ENCODE measurements around the gene ARHGEF1. TPM values are rescaled to one million over a fixed set of nuclear protein-coding genes. Genes with fewer than 3 reads are reported as not detected.

ARHGEF1 gene
- total RNA-seq, 1 donor from 2014 or later = 73.1 TPM

GRCh38 chr19:41871573-41872383 is 11.2 kb upstream of the ARHGEF1 start:
- Histone ChIP-seq H3K4me3 (ENCODE audit: insufficient read depth, low read depth, low read length) (no peak overlapping the region), H3K27me3 (ENCODE audit: insufficient read depth, low read length) (no peaks in the 10 kb centered on the region), H3K4me1 (ENCODE audit: insufficient read depth, low read length) (no peaks in the 10 kb centered on the region), H3K4me2 (ENCODE audit: low read length) (no peak overlapping the region), H3K9me3 (ENCODE audit: insufficient read depth, low read depth, low read length) (no peaks in the 10 kb centered on the region), H3K27ac (ENCODE audit: low read depth, low read length) (no peak overlapping the region), H3K36me3 (ENCODE audit: insufficient read depth, low read length) (peaks cover 47% of the 10 kb centered on the region), H3K9ac (ENCODE audit: low read length) (no peak overlapping the region), H3K79me2 (ENCODE audit: insufficient read depth, low read length) (peaks cover 28% of the 10 kb centered on the region), H4K20me1 (ENCODE audit: insufficient read depth, low read length) (peaks cover 62% of the 10 kb centered on the region), H2AFZ (ENCODE audit: low read depth, low read length) (no peak overlapping the region)
- H3K9me3 Mint-ChIP-seq (ENCODE audit: unreplicated experiment) = no peaks in the 10 kb centered on the region
- peaks cover 8% of the 10 kb centered on the region for H3K36me3 Mint-ChIP-seq (ENCODE audit: low read depth, unreplicated experiment)
- no peaks in the 10 kb centered on the region for H3K27me3 Mint-ChIP-seq (ENCODE audit: low read depth, unreplicated experiment)
- TF ChIP-seq EZH2 (IDR thresholded peaks at IDR 0.05; ENCODE audit: insufficient read depth, low read length) = no peak
- TF ChIP-seq CTCF (IDR thresholded peaks at IDR 0.05; ENCODE audit: insufficient read depth, low read depth, low read length) = no peak
- H3K4me1 Mint-ChIP-seq (ENCODE audit: low read depth, unreplicated experiment) = peaks cover 17% of the 10 kb centered on the region
- DNase-seq (ENCODE audit: low read depth) = no peak
- peak overlapping the region; percentile 69 for H3K27ac Mint-ChIP-seq (ENCODE audit: unreplicated experiment)
- H3K4me3 Mint-ChIP-seq (ENCODE audit: unreplicated experiment) = no peak overlapping the region
- FAIRE-seq = no peak

- Mint-ChIP-seq H3K27ac (ENCODE audit: unreplicated experiment) (peak overlapping the region; percentile 80), H3K4me3 (ENCODE audit: unreplicated experiment) (no peak overlapping the region), H3K9me3 (ENCODE audit: unreplicated experiment) (no peaks in the 10 kb centered on the region), H3K36me3 (ENCODE audit: low read depth, unreplicated experiment) (peaks cover 8% of the 10 kb centered on the region), H3K4me1 (ENCODE audit: low read depth, unreplicated experiment) (peaks cover 17% of the 10 kb centered on the region), H3K27me3 (ENCODE audit: low read depth, unreplicated experiment) (no peaks in the 10 kb centered on the region)
- no peaks in the 10 kb centered on the region for H3K9me3 ChIP-seq (ENCODE audit: insufficient read depth, low read depth, low read length)
- no peak overlapping the region for H3K27ac ChIP-seq (ENCODE audit: low read depth, low read length)
- H3K27me3 ChIP-seq (ENCODE audit: insufficient read depth, low read length) = no peaks in the 10 kb centered on the region
- H3K9ac ChIP-seq (ENCODE audit: low read length) = no peak overlapping the region
- H2AFZ ChIP-seq (ENCODE audit: low read depth, low read length) = no peak overlapping the region
- no peak for TF ChIP-seq EZH2 (IDR thresholded peaks at IDR 0.05; ENCODE audit: insufficient read depth, low read length)
- no peak for TF ChIP-seq CTCF (IDR thresholded peaks at IDR 0.05; ENCODE audit: insufficient read depth, low read depth, low read length)
- peaks cover 23% of the 10 kb centered on the region for H3K79me2 ChIP-seq (ENCODE audit: insufficient read depth, low read length)
- DNase-seq (ENCODE audit: low read depth) (no peak), FAIRE-seq (no peak)
- peaks cover 42% of the 10 kb centered on the region for H3K36me3 ChIP-seq (ENCODE audit: insufficient read depth, low read length)
- H3K4me3 ChIP-seq (ENCODE audit: insufficient read depth, low read depth, low read length) = no peak overlapping the region
- peaks cover 56% of the 10 kb centered on the region for H4K20me1 ChIP-seq (ENCODE audit: insufficient read depth, low read length)
- H3K4me1 ChIP-seq (ENCODE audit: insufficient read depth, low read length) = no peaks in the 10 kb centered on the region
- H3K4me2 ChIP-seq (ENCODE audit: low read length) = no peak overlapping the region
These were observed 10.6 kb upstream of the ARHGEF1 start for GRCh38 chr19:41872384-41872774.

All from astrocyte (in vitro differentiated cells and primary cell).